ENCODE measurements around the gene PPP1R9A. TPM values are rescaled to one million over a fixed set of nuclear protein-coding genes. Genes with fewer than 3 reads are reported as not detected.

PPP1R9A gene
- polyA plus RNA-seq, 1 donor from 2014 or later: 2.2 TPM

DNA sequence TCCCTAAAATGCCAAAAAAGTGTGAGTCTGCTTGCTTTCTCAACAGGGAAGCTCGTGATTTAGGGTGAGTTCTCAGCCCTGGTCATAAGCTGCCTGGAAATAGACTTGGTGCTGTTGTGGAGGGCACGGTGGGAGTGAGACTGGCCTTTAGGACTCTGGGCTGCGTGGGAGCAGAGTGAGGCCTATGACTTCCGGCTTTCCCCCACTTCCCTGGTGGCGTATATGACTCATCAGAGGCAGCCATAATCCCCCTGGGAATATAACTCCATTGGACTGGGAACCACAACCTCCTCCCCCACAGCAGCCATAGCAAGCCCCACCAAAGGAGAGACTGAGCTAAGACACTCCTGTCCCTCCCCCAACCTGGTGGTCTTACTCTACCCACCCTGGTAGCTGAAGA lies 321.9 kb downstream of the PPP1R9A start:
- Mint-ChIP-seq H3K27ac (no peak overlapping the region), H3K9me3 (peaks cover 0 to 6% (median 4%) of the 10 kb centered on the region in 3 donors), H3K36me3 (no peaks in the 10 kb centered on the region), H3K4me1 (no peaks in the 10 kb centered on the region), H3K27me3 (no peaks in the 10 kb centered on the region), H3K4me3 (no peak overlapping the region)

DNA sequence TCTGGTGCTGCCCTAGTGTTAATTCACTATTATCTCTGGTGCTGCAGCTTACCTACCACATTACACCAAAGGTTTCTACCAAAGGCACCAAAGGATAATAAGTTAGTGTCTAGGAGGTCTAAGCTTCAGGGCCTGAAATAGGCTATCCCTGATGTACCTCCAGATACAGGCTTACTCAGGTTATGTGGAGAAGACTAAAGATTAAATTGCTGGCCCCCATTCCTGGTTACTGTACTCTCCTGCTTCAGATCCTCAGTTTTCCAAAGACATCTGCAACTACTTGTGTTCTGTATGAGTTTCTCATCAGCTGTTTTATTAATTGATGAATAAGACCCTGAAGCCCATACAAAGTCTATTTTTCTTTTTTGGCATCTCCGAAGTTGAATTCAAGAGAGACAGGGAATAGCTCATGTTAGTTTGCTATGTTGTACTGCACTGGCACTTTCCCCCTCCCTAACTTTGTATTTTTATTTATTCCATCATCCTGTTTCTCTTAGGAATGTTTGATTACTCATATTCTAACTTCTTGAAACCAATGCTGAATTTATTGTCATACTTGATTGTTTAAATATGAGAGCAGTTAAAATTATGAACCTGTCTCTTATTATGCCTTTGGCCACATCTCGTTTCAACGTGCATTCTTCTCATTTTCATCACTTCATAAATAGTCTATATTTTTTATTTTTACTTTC lies 331.0 kb downstream of the PPP1R9A start:
- Mint-ChIP-seq H3K4me1 (peaks cover 0 to 2% (median 0%) of the 10 kb centered on the region in 3 donors), H3K9me3 (peaks cover 0 to 8% (median 0%) of the 10 kb centered on the region in 3 donors), H3K27ac (no peak overlapping the region), H3K27me3 (no peaks in the 10 kb centered on the region), H3K4me3 (no peak overlapping the region), H3K36me3 (no peaks in the 10 kb centered on the region)

DNA sequence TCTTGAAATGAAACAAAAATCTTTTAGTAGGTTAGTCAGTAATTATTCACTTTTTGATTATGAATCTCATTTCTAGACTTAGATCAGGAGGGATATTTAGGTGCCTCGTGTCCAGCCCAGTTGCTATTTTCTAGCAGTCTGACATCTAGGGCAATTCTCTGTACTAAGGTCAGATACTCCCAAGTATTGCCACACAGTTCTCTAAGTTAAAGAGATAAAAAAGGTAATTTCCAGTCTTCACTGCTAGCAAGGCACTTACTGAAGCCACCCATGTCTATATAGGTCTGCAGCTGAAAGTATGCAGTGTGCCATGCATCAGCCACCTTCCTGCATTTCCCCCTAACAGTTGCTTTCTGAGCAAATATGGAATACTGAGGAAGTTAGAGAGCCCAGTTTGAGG lies 333.5 kb downstream of the PPP1R9A start:
- no peak overlapping the region for H3K4me3 Mint-ChIP-seq
- no peaks in the 10 kb centered on the region for H3K36me3 Mint-ChIP-seq
- H3K27me3 Mint-ChIP-seq: no peaks in the 10 kb centered on the region
- no peaks in the 10 kb centered on the region for H3K9me3 Mint-ChIP-seq
- H3K4me1 Mint-ChIP-seq: peaks cover 0 to 2% (median 0%) of the 10 kb centered on the region in 3 donors
- no peak overlapping the region for H3K27ac Mint-ChIP-seq

DNA sequence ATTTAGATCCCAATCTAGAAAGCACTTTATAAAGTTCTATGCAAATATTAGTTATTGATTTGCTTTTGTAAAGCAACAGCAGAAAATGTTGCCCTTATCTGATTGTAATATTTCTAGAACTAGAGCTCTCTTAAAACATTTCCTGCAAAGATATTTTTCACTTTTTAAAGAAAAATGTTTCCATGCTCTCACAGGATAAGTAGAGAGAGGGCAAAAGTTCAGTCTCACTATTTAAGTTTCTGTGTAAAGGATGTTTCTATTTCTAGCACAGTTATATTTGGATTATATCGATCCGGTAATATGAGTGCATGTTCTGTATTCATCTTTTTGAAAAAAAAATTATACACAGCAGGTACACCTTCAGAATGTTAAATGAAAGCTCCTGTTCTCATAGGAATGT lies 334.9 kb downstream of the PPP1R9A start:
- Mint-ChIP-seq H3K4me3 (no peak overlapping the region), H3K9me3 (no peaks in the 10 kb centered on the region), H3K4me1 (peaks cover 0 to 2% (median 2%) of the 10 kb centered on the region in 3 donors), H3K36me3 (no peaks in the 10 kb centered on the region), H3K27ac (no peak overlapping the region), H3K27me3 (no peaks in the 10 kb centered on the region)

DNA sequence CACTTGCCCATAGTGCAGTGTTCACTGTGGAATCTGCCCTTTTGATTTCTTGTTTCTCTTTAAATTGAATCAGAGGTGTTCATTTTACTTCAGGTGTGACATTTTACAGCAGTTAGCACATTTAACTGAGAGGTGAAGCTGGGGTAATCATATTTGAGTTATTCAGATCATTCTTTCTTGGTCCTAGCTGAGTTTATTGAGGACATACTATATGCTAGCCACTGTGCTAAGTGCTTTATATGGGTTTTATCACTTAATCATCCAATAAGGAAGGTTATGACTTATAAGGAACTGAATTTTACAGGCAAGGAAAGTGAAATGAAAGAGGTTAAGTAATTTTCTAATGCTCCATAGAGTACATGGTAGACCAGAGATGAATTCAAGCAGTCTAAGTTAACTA lies 337.2 kb downstream of the PPP1R9A start:
- H3K27me3 Mint-ChIP-seq: peaks cover 1% of the 10 kb centered on the region
- H3K27ac Mint-ChIP-seq: no peak overlapping the region
- no peak overlapping the region for H3K4me3 Mint-ChIP-seq
- H3K4me1 Mint-ChIP-seq: peaks cover 0 to 2% (median 2%) of the 10 kb centered on the region in 3 donors
- no peaks in the 10 kb centered on the region for H3K36me3 Mint-ChIP-seq
- no peaks in the 10 kb centered on the region for H3K9me3 Mint-ChIP-seq

DNA sequence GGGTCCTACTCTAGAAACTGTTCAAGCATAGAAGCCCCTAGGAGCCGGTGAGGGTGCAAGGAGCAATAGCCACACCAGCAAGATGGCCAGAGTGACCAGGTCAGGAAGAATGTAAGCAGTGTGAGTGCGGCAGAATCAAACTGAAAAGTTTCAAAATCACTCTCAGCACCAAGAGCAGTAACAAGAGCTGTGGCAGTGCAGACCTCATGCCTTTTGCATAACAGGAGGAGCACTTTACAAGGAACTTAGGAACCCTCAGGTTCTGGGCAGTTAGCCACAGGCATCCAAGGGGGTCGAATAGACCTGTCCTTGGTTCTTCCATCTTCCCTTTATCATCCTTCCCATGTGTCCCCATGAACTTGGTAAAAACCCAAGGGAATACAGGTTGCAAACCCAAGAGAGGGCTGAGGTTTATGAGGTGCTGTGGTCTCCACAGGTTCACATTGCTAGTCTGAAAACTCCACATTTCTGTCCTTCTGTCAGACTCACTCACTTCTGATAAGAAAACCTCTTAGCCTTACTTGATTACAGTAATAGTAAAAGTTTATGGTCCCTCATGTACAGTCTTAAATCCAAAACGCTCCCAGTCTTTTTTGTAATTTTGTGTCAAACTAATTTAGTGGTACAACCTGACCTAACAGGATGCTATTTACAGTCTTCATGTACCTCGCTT lies 338.6 kb downstream of the PPP1R9A start:
- peaks cover 0 to 2% (median 0%) of the 10 kb centered on the region in 3 donors for H3K4me1 Mint-ChIP-seq
- peaks cover 1% of the 10 kb centered on the region for H3K27me3 Mint-ChIP-seq
- H3K4me3 Mint-ChIP-seq: no peak overlapping the region
- no peaks in the 10 kb centered on the region for H3K36me3 Mint-ChIP-seq
- peak overlapping the region in 1 of 3 donors; percentile 38 for H3K27ac Mint-ChIP-seq
- no peaks in the 10 kb centered on the region for H3K9me3 Mint-ChIP-seq

DNA sequence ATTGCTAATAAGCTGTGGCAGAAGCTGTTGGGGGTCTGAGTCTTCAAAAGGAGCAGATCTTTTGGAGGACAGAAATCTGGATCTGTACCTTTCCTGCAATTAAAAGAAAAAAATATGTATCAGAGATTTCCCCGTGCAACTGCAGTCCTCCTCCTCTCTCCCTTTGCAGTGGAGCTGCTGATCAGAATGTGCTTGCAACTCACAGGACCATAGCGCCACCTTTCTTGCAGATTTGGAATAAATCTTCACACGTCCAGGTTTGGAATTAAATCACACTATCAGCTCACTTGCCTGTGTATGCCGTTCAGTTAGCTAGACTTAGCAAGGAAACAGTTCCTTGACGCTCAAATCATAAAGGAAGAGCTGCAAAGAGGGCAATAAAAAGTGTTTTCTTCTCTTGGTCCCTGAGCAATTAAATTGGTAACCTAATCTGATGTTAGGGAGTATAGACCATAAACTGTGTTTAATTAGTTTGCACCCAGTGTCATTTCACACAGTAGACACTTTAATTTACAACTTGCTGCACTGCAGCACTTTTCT lies 339.5 kb downstream of the PPP1R9A start:
- Mint-ChIP-seq H3K27ac (no peak overlapping the region), H3K9me3 (no peaks in the 10 kb centered on the region), H3K36me3 (no peaks in the 10 kb centered on the region), H3K4me1 (peaks cover 0 to 2% (median 0%) of the 10 kb centered on the region in 3 donors), H3K4me3 (no peak overlapping the region), H3K27me3 (peaks cover 1% of the 10 kb centered on the region)

DNA sequence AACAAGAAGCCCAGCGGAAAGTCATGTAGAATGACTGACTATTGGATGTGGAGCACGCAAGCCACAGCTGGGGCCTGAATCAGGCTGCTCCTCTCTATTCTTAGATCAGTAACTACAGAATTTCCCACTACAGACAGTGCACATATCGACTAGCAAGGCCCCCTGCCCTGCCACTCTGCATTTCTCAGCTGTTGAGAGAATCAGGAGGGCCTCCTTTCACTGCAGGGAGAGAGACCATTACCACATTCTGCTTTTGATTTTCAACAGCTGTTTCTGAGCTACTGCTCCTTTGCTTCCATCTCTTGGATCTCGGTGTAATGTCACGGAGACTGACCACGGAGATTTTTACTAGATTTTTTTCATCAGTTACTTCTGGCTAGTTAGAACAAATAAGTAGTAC lies 343.2 kb downstream of the PPP1R9A start:
- Mint-ChIP-seq H3K27ac (no peak overlapping the region), H3K9me3 (no peaks in the 10 kb centered on the region), H3K36me3 (peaks cover 1% of the 10 kb centered on the region), H3K4me3 (no peak overlapping the region), H3K27me3 (peaks cover 4% of the 10 kb centered on the region), H3K4me1 (peaks cover 0 to 2% (median 0%) of the 10 kb centered on the region in 3 donors)

DNA sequence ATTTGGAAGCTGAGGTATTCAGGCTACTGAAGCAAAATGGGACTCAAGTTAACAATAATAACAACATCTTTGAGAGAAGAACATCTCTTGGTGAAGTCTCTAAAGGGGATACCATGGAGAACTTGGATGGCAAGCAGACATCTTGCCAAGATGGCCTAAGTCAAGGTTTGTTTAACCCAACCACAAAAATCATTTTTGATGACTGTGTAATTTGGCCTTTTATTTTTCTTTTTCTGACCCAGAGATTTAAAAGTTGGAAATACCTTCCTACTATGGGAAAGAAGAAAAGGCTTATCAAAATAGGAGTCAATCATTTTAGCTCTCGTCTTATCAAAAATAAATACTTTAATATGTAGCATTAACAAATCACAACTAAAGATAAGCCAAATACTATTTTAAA lies 344.6 kb downstream of the PPP1R9A start:
- Mint-ChIP-seq H3K36me3 (peaks cover 1% of the 10 kb centered on the region), H3K27me3 (peaks cover 4% of the 10 kb centered on the region), H3K4me3 (no peak overlapping the region), H3K9me3 (no peaks in the 10 kb centered on the region), H3K27ac (no peak overlapping the region), H3K4me1 (peaks cover 0 to under 1% (median 0%) of the 10 kb centered on the region in 3 donors)

DNA sequence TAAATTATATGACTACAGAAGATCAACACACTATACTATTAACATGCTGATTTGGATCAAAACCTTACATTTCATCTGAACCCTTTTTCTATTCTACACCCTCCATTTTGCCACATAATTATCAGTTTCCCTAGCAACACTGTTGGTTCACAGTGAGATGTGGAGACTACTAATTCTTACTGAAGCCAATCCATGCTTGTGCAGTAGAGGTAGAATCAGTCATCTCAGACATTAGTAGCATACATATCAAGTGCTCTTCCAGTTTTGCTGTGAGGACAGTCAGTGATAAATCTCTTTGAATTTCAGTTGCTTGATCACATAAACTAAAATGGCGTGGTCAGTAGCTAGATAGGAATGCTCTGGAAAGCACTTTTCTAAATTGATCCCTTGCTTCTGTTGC lies 346.6 kb downstream of the PPP1R9A start:
- H3K27ac Mint-ChIP-seq: no peak overlapping the region
- H3K4me3 Mint-ChIP-seq: no peak overlapping the region
- H3K36me3 Mint-ChIP-seq: peaks cover 1% of the 10 kb centered on the region
- H3K27me3 Mint-ChIP-seq: peaks cover 3% of the 10 kb centered on the region
- H3K4me1 Mint-ChIP-seq: no peaks in the 10 kb centered on the region
- no peaks in the 10 kb centered on the region for H3K9me3 Mint-ChIP-seq

DNA sequence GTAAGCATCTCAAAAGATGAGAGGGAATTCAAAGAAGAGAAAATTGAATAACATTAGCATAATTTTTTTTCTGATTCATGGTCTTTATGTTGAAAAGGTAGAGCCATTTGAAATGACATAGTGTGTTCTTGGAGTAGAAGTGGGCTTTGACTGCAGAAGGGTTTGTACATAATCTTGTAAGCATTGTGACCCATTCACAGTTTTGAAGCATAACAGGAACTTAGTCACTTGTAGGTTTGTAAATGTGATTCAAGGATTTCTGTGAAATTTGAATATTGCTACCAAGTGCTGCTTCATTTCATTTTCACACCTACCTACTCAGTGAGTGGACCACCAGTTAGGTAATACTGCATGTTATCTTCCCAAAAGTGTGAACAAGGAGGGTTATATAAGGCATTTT lies 348.3 kb downstream of the PPP1R9A start:
- Mint-ChIP-seq H3K27ac (no peak overlapping the region), H3K36me3 (peaks cover 1% of the 10 kb centered on the region), H3K27me3 (peaks cover 3% of the 10 kb centered on the region), H3K4me1 (no peaks in the 10 kb centered on the region), H3K4me3 (no peak overlapping the region), H3K9me3 (no peaks in the 10 kb centered on the region)

DNA sequence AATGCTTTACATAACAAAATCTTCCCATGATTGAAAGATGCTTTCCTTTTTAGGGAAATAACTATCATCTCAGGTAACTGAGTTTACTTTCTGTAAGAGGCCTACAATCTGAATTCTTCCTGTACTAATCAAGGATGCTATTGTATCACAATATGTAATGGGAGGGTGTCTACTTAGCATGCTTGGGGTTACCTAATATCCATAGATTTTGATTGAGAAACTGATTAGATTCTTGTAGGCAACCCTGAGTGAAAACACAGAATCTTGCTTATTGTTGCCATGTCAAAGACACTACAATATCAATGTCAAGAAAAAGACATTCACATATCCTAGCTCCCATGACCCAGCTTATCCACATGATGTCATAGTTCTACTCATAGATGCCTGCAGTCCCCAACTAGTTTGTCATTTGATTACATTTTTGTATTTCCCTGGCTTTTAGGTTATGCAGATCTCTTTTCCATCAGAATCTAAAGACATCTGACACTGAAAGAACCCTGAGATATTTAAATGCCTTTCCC lies 354.6 kb downstream of the PPP1R9A start:
- H3K4me1 Mint-ChIP-seq: no peaks in the 10 kb centered on the region
- H3K27ac Mint-ChIP-seq: no peak overlapping the region
- H3K36me3 Mint-ChIP-seq: no peaks in the 10 kb centered on the region
- H3K4me3 Mint-ChIP-seq: no peak overlapping the region
- no peaks in the 10 kb centered on the region for H3K9me3 Mint-ChIP-seq
- H3K27me3 Mint-ChIP-seq: no peaks in the 10 kb centered on the region

DNA sequence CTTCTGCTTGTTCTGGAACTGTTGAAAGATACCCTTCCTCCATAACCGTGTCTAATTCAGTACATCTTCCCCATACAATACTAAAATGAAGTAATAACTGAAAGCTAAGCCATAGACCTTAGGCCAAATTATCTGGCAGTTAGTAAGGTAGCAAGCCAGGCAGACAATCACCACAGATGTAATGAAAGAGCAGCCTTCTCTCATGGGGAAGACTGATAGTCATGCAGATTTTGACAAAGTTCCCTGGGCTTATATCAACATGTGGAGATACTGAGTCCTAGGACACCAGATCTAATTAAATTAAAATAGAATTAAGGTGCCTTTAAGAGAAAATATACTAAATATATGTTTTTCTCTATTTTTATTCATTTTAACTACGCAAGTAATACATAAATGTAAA lies 355.5 kb downstream of the PPP1R9A start:
- no peaks in the 10 kb centered on the region for H3K27me3 Mint-ChIP-seq
- no peaks in the 10 kb centered on the region for H3K9me3 Mint-ChIP-seq
- H3K4me3 Mint-ChIP-seq: no peak overlapping the region
- no peak overlapping the region for H3K27ac Mint-ChIP-seq
- no peaks in the 10 kb centered on the region for H3K36me3 Mint-ChIP-seq
- no peaks in the 10 kb centered on the region for H3K4me1 Mint-ChIP-seq

DNA sequence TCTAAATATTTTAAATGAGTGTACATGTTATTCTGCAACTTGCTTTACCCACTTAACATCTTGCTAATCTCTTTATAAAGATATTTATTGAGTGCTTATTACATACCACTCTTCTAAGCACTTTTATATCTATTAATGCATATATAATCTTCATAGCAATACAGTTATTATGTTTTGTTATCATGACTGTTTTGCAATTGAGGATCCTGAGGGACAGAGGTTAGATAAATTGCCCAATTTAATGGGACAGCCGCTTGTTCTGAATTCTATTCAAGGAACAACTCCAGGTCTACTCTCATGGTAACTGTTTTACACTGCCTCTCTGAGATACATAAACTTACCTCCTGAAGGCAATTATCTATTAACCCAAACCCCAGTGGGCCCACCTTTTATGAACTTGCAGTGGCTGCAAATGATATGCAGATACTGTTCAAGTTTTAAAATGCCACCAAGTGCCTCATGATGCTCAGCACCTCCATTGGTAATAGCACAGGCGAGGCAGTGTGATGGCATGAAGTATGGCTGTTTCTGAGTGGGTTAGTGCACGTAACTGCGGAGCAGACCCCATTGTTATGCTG lies 356.5 kb downstream of the PPP1R9A start:
- H3K27me3 Mint-ChIP-seq: no peaks in the 10 kb centered on the region
- H3K4me1 Mint-ChIP-seq: no peaks in the 10 kb centered on the region
- no peak overlapping the region for H3K27ac Mint-ChIP-seq
- H3K36me3 Mint-ChIP-seq: no peaks in the 10 kb centered on the region
- H3K9me3 Mint-ChIP-seq: no peaks in the 10 kb centered on the region
- H3K4me3 Mint-ChIP-seq: no peak overlapping the region

DNA sequence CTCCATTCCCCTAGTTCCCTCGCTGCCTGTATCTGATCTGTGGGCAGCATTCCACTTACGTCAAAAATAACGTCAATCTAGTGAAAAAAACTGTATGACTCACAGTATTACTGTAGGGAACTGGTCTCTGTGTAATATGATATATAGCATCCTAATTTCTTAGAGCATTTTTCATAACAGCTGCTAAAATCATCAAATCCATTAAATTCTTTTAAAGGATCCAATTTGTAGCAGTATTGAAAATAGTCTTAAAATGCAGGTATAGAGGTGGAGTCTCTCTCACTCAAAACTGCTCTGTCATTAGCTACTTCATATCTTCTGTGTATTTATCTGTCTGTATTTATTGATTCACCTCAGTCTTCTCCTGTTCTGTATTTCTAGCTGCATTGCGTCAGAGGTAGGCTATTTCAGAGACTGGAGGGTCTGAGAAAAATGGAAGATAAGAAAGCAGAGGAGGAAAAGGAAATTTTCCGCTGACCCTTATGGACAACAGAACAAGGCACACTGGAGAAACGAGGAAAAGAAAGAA lies 357.0 kb downstream of the PPP1R9A start:
- no peaks in the 10 kb centered on the region for H3K36me3 Mint-ChIP-seq
- no peaks in the 10 kb centered on the region for H3K4me1 Mint-ChIP-seq
- no peak overlapping the region for H3K4me3 Mint-ChIP-seq
- H3K27me3 Mint-ChIP-seq: no peaks in the 10 kb centered on the region
- no peaks in the 10 kb centered on the region for H3K9me3 Mint-ChIP-seq
- no peak overlapping the region for H3K27ac Mint-ChIP-seq

Measured in IgD-negative memory B cell (primary cell).